22Rv1 (cell line): Measurements from ENCODE around the gene PLAC1.

Experiments used
- H3K27ac ChIP-seq: fragments of 450-650 bp; 2 replicates; pipeline ENCODE4 v1.5.1; 2017
- ZFX ChIP-seq: fragments of 450-650 bp; IDR thresholded peaks from 2 replicates; pipeline ENCODE4 v1.6.1; 2017; ENCODE audit warnings: antibody characterized with exemption, borderline replicate concordance
- TF ChIP-seq, protein P1 (sequence below): fragments of 450-650 bp; IDR thresholded peaks from 2 replicates; pipeline ENCODE4 v1.5.1; 2017; ENCODE audit warnings: mild to moderate bottlenecking

Gene PLAC1, protein sequence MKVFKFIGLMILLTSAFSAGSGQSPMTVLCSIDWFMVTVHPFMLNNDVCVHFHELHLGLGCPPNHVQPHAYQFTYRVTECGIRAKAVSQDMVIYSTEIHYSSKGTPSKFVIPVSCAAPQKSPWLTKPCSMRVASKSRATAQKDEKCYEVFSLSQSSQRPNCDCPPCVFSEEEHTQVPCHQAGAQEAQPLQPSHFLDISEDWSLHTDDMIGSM

DNA sequence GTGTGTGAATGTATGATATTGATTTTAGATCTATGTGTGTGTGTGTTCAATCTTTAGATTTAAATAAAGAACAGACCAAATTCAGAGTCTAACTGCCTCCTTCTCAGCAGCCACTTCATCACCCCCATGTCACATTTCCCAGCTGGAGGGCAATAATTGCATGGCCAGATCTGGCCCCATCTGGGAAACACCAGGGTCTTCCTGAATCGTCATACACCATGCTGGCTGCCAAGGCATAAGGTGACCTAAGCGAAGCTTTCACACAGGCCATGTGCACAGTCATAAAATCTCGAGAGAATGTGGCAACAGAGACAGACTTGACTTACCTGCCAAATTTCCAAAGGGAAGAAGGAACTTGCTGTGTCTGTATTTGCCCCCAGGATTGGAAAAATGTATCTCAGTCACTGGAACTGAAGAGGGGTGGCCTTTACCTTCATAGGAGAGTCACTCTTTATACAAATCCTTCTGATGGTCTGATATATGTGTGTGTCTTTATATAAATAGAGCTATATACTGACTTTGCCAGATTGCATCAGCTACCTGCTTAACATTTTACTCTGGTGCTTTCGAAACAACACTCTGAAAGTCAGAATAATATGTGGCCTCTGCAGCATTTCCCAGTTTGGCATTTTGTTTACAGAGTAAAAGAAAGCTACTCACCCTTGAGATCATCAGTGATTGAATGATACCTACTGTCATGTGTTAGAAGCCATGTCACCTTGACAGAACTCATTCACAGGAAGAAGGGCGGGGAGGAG lies at the start of gene PLAC1:
Gene PLAC1, minus strand, starts transcription at position 470 of the 758 bp plus-strand sequence. CDS start 91,789 bp downstream, outside the sequence.
- TF ChIP-seq, protein P1, sequence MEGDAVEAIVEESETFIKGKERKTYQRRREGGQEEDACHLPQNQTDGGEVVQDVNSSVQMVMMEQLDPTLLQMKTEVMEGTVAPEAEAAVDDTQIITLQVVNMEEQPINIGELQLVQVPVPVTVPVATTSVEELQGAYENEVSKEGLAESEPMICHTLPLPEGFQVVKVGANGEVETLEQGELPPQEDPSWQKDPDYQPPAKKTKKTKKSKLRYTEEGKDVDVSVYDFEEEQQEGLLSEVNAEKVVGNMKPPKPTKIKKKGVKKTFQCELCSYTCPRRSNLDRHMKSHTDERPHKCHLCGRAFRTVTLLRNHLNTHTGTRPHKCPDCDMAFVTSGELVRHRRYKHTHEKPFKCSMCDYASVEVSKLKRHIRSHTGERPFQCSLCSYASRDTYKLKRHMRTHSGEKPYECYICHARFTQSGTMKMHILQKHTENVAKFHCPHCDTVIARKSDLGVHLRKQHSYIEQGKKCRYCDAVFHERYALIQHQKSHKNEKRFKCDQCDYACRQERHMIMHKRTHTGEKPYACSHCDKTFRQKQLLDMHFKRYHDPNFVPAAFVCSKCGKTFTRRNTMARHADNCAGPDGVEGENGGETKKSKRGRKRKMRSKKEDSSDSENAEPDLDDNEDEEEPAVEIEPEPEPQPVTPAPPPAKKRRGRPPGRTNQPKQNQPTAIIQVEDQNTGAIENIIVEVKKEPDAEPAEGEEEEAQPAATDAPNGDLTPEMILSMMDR = no peak
- no peak for TF ChIP-seq ZFX

DNA sequence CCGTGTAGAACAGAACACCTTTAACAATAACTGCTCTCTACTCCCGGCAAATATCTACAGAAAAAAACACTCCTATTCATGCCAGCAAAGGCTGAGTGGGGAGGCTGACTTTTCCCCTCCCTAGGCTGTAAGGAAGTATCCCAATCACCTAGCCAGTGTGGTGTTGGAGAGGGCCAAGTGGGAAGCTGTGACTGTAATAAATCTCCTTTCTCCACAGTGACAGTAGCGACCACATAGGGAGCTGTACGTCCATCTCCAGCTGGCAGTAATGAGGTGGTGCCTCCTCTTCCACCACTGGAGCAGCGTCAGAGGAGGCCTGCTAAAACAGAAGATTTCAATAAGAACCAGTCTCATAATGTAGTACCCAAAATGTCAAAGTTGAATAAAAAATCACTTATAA lies 47.9 kb upstream of the PLAC1 start:
- TF ChIP-seq, protein P1 = no peak
- H3K27ac ChIP-seq = no peak overlapping the region

More for the DNA sequence above, at the start of gene PLAC1:
- no peak within 1 kb of the TSS for H3K27ac ChIP-seq

DNA sequence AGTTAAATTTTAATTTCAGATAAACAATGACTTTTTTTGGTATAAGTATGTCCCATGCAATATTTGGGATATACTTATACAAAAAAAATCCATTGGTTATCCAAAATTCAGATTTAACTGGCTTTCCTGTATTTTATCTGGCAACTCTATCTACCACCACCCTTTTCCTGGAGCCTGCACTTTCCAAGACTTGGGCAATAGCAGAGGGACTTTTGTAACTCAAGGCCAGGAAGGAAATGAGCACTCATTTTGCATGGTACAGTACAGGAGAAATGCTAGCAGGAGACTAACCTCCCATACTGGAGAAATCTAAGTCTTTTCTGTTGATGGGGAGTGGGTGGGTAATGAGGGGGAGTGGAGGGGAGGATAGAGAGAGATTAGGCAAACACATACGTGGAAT lies 37.7 kb upstream of the PLAC1 start:
- H3K27ac ChIP-seq = no peak overlapping the region
- TF ChIP-seq, protein P1 = no peak
- TF ChIP-seq ZFX = no peak

DNA sequence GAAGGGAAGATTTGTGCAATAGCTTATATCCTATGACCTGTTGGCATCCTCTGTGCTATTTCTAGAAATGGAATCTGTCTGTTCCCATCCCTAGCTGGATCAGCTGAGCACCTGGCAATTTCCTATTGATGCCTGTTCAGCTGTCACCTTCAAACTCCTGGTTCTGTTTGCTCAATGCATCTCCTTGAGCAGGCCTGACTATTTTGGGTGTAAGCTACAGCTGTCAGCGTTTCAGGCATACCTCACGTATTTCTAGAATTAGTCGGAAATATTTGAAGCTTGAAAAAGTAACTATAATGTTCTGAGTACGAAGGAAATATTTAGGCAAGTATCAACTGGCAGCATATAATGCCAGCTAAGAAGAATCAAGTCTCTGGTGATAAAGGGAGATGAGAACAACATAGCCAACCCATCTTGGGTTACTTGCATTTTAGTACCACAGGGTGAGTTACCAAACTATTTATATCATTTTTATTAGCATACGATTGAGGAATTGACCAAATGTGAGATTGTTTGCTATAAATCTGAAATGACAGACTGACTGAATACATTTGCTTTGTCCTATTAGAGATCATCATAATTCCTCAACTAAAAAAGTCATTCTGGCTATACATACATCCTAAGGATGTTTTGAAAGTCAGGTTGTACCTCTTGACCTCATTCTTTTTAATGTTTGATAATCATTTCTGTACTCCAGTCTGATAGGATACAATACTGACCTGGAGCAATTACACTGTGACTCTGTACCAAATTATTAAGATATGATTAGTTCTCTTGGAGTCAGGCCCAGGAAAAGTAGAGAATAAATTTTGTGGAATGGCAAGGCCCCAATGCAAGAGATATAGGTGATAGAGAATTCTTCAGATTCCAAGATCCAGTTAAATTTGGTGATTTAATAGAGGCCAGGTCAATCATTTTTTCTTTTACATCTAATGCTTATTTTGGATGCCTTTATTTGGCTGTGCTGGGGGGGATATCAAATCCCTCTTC lies 36.4 kb upstream of the PLAC1 start:
- TF ChIP-seq, protein P1 = no peak
- TF ChIP-seq ZFX = no peak
- H3K27ac ChIP-seq = no peak overlapping the region

DNA sequence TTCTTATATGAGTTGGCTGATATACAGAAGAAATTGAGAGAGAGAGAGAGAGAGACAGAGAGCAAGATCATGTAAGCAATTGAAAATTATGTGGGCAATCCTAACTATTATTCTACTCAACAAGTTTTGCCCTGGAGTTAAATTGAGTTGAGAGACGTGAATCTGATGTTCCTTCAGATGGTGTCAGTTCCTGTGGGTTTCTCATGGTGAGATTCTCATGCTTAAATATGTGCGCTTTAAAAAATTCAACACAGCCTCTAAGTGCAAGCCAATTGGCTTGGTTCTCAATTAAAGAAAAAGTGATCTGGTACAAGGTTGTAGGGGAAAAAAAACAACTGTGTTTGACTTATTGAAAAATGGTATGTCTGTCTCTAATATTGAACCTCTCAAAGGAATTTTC lies 35.4 kb upstream of the PLAC1 start:
- TF ChIP-seq, protein P1 = no peak
- H3K27ac ChIP-seq = no peak overlapping the region

DNA sequence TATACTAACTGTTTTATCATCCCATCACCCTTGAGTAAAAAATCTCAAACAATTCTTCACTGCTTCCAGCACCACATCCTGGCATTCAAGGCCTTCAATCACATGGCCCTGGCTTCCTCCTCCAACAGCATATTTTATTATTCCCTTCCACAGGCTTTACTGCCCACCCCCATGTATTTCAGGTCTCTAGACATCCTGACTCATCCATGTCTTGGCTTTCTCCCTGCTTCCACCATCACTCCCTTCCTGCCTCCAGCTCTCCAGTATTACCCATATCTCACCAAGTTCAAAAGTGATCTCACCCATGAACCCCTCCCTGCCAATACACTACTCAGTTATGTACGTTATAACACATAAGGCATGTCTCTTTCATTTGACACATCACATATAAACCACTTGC lies 34.7 kb upstream of the PLAC1 start:
- no peak for TF ChIP-seq ZFX
- TF ChIP-seq, protein P1 = no peak
- H3K27ac ChIP-seq = no peak overlapping the region
